OCI-LY7 (cell line): ENCODE results near the gene KIZ.

ENCODE experiments used
- EZH2phosphoT487 ChIP-seq: fragments of 200-600 bp; sonication (generic); IDR thresholded peaks from 2 replicates; pipeline ENCODE4 v1.6.1; 2018; ENCODE audit warnings: low read depth, borderline replicate concordance, mild to moderate bottlenecking, mixed run types, antibody characterized with exemption, low read length, moderate library complexity, mixed read lengths
- TF ChIP-seq, protein P1 (sequence below): fragments of 200-600 bp; sonication (generic); conservative IDR thresholded peaks from 2 replicates; pipeline ENCODE4 v1.5.1; 2014; ENCODE audit warnings: mild to moderate bottlenecking, antibody characterized with exemption, low read length, moderate library complexity, mixed read lengths

DNA sequence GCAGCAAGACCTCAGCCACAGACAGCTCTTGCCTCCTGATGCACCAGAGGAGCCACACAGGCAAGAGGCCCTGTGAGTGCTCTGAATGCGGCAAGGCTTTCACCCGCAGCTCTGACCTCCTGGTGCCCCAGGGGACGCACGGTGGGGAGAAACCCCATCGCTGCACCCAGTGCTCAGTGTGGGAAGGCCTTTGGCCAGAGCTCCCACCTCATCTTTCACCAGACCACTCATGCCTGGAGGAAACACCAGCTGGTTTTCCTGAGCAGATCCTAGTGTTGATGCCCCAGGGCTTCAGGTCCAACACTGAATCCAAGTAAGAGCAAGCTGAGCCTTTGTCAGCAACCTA lies 140.3 kb downstream of the KIZ start:
- TF ChIP-seq, protein P1, sequence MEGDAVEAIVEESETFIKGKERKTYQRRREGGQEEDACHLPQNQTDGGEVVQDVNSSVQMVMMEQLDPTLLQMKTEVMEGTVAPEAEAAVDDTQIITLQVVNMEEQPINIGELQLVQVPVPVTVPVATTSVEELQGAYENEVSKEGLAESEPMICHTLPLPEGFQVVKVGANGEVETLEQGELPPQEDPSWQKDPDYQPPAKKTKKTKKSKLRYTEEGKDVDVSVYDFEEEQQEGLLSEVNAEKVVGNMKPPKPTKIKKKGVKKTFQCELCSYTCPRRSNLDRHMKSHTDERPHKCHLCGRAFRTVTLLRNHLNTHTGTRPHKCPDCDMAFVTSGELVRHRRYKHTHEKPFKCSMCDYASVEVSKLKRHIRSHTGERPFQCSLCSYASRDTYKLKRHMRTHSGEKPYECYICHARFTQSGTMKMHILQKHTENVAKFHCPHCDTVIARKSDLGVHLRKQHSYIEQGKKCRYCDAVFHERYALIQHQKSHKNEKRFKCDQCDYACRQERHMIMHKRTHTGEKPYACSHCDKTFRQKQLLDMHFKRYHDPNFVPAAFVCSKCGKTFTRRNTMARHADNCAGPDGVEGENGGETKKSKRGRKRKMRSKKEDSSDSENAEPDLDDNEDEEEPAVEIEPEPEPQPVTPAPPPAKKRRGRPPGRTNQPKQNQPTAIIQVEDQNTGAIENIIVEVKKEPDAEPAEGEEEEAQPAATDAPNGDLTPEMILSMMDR = no peak
- no peak for TF ChIP-seq EZH2phosphoT487
